HG02840 (cell line): ENCODE results near the gene PNCK.

Experiments used
- ATAC-seq: cut with Tn5 transposase; IDR thresholded peaks from one replicate; pipeline ENCODE4 v1.9.1; 2021; ENCODE audit warnings: mild to moderate bottlenecking, moderate library complexity, moderate number of reproducible peaks; ENCODE audit not compliant: unreplicated experiment, low FRiP score

The PNCK gene

DNA sequence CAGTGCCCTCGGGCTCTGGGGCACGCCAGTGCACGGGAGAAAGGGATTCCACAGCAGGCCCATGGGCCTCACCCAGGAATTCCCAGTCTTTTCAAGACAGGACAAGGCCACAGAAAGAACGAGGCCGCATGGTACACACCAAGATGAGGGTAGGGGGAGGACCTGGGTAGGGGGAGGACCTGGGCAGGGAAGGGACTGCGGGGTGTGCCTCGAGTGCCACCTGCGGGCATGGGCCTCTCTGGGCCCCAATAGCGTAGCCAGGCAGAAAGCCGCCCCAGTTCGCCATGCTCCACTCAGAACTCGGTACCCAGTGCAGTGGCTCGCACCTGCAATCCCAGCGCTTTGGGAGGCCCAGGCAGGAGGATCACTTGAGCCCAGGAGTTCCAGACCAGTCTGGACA, 40.6 kb downstream of the PNCK start:
- no peak for ATAC-seq

DNA sequence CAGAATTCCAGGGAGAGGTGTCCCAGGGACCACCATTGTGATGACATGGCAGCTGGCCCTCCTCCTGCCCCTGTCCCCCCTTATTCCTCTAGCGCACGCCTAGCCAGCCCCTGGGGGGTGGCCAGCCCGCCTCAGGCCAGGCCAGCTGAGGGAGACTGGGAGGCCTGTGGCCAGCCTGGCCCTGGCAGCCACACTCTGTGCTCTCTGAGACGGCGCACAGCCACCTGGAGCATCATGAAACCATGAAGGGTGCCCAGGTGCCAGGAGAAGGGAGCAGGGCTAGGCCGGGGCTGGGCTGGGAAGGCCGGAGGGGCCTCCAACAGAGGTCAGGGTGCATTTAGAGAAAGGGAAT, 41.0 kb downstream of the PNCK start:
- no peak for ATAC-seq

GRCh38 chrX:153631907-153632594, 41.6 kb downstream of the PNCK start:
- ATAC-seq: no peak

GRCh38 chrX:153631346-153631745, 42.3 kb downstream of the PNCK start:
- no peak for ATAC-seq

DNA sequence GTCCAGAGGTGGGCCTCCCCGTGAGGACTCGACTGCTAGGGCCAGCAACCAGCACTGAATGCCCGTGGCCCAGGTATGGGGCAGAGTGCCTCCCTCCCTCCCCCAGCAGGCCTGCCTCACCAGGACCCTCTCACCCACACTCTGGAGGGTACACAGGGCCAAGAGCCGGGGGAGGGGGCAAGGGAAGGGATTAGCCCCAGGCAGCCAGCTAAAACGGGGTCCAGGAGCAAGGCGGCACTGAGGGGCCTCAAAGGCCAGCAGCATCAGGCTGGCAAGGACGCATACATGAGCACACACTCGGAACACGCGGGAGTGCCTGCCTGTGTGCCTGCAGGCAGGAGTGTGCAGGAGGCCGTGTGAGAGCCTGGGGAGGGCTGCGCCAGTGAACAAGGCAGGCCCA, 44.9 kb downstream of the PNCK start:
- no peak for ATAC-seq

DNA sequence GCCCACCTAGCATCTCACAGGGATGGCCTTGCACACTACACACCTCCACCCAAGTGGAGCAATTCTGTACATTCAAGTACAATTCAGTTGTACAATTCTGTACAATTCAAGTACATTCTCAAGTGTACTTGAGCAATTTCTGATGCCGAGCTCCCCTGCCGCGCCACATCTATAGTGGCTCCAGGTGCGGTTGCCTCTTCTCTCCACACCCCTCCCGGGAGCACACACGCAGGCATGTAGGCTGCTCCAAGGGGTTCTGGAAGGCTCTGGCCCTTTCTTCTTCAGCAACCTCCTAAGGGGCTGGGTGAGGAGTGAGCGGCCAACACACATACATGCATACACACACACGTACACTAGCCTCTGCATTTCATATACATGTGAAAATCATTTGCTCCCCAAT, 45.5 kb downstream of the PNCK start:
- no peak for ATAC-seq

DNA sequence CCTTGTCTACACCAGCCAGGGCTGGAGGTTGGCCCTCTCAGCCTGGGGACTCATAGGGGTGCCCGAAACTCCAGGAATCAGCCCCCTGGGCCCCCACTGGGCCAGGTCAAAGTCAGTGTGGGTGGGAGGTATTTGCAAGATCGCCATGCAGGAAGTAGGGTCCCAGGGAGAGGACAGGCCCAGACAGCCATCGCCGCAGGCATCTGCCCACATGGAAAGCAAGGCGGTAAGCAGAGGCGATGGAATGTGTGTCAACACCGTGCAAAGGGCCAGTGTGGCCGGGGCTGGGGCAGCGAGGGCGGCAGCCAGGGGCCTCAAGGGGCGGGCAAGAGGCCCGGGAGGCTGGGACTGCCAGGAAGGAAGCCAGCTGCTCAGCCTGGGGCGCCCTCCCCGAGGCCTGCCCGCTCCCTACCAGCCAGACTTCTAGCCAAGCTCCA, 45.9 kb downstream of the PNCK start:
- ATAC-seq: no peak

DNA sequence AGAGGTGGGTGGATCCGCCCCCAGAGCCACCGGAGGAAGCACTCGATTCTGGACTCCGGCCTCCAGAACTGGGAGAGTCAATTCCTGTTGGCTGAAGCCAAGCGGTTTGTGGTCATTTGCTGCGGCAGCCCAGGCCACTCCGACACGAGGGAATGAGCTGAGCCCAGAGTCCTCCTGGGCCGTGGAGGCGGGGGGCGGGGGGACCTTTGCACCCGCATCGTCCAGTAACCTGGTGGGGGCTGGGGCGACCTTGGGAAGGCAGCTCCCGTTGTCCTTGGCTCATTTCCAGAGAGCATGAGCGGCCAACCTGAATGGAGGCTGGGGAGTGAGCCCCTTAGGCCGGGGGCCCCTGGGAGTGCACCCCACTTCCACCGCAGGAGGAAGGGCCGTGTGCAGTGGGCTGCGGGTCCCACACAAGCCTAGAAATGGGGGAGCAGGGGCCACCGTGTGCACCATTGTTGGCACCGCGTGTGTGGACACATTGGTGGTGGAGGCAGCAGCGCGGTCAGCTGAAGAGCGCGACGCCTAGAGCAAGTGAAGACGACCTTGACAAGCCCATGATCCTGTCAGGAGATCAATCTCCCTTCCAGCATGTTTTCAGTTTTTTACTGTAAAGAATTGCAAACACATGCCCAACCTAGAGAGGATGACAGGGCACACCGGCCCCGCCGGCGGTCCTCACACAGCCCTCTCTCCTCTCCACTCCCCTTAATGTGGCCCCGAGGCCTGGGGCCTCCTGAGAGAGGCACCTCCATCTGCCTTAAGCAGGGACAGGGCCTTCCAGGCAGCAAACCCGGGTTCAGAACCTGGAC, 46.5 kb downstream of the PNCK start:
- no peak for ATAC-seq

DNA sequence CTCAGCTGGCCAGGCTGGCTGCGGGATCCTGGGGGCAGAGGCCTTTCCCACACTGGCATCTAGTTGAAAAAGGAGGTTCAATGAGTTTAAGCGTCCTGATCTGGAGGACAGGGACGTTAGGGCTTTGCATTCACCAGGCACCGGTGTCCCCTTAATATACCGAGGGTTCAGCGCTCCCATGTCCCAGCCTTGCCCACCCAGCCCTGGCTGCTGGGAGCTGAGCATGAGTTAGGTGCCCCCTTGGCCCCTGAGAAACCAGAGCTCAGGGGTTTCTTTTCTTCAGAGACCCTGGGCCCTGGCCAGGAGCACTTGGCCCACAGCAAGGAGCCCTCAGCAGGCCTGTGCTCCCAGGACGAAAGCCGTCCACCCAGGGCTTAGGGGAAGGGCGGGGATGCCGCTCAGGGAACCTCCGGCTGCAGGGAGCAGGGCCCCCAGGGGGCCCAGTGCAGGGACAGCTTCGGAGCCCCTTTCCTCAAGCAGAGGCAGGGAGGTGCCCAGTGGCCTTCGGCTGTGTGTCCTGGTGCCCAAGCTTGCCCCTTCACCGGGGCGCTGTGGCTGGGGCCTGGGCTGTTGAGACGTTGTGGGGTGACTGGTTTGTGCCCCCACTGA, 47.5 kb downstream of the PNCK start:
- ATAC-seq: no peak

DNA sequence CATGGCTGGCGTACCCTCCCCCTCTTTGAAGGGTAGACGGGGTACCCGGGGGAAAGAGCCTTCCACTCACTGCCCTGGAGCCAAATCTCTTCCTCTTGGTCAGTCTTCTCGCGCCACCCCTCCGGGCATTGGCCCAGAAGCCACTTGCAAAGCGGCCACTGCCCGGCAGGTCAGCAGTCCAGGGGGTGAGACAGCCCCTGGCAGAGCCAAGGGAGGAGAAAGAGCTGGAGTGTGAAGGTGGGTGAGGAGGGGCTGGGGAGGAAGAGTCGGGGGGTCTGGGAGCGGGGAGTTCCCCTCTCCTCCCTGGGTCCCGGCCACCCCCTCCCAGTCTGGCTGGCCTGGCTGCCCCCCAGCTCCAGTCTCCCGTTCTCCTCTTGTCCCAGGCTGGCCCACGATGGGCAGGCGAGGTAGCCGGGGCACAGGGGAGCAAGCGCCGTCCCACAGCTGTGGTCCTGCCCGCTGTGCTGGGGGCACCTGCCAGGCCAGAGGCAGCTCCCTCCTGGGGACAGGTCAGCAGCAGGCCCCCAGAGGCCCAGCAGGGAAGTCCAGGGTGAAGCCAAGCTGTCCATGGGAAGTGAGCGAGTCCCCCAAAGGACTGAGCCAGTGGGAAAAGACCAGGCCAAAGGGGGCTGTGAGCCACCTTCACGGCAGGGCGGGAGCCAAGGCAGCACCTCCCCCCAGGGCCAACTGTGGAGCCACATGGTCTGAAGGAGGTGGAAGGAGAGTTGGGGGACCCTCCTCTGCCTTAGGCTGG, 48.2 kb downstream of the PNCK start:
- no peak for ATAC-seq

- ATAC-seq: no peak
Measured at GRCh38 chrX:153624196-153625091, 49.2 kb downstream of the PNCK start.

DNA sequence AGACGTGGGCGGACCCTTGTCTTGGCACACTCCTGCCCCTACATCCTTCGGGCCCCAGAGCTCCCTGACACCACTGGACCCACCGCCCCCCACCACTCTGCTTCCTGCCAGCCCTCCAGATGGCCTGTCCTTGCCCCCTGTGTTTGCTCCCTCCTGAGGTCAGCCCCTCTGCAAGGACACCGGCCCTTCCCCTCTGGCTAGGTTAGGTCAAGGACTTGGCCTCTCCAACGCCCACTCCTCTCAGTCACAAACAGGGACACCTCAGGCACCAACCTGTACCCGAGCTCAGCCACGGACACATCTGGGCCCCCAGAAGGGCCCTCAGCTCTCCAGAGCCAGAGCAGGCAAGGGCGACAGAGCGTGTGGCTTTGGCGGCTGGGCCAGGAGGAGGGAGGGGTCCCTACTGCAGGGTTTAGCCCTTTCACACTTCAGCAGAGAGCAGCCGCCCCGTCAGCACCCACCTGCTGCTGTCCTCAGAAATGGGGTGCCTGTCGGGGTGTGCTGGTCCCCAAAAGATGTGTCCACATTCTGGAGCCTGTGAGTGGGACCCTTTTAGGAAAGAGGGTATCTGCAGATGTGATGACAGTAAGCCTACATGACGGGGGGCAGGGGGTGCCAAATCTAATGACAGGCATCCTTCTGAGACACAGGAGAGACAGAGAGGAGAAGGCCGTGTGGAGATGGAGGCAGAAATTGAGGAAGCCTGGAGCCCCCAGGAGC, 50.1 kb downstream of the PNCK start:
- ATAC-seq: no peak

DNA sequence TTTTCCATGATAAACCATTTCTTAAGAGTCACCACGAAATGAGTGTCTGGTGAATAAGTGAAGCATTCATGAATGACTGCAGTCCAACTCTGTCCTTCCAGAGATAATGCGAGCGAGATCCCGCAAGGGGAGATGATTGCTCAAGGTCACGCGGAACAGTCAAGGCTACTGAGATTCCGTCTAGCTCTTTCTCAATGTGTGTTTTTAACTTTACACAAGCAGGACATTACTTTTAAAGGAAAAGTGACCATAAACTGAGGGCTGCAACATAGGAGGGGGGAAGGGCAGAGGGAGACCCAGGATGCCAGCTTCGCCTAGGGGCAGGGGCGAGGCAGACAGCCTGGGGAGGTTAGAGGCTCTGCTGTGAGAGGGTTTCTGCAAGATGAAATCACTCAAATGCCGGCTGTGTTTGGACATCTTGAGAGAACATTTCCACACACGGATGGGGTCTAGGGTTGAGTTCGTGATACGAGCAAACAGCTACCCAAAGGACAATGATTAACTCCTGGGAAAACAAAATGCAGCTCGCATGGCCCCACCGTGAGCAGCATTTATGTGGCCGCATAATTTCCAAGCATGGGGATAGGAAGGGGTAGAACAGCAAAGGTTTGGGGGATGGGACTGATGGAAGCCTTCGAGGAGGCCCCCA, 50.8 kb downstream of the PNCK start:
- ATAC-seq: no peak

DNA sequence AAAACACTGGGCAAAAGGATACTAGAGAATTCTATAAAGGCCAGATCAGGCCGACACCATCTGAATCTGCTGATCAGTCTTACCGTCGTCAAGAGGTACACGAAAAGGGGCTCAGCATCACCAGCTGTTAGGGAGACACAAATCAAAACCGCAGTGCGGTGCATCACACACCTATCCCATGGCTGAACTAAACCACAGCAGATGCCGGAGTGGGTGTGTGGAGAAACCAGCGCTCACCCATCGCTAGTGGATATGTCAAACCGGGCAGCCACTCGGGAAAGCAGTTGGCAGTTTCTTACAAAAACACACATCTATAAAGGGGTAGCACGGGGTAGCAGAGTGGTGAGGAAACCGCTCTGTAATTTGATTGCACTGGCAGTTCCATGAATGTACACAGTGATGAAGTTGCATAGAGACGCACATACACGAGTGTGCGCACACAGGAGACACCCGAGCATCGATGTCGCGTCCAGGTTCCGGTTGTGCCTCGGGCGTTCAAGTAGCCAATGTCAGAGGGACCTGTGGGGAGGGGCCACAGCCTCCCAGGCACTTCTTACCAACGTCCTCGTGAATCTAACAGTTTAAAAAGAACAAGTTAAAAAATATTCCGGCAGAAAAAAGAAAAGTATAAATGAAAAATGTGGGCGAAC, 51.5 kb downstream of the PNCK start:
- no peak for ATAC-seq

DNA sequence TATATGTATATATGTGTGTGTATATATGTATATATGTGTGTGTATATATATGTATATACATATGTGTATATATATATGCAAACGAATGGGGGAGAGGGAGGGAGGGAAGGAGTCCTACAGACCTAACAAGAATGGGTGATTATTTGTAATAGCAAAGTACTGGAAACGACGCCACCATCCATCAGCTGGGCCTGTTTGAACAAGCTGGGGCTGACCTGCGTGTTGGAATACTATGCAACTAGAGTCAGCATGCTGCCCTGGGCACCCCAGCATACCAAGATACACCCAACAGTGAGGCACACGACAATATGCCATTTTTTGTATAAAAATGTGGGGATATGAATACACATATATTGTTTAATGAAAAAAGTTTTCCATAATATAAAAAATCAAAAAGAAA, 53.0 kb downstream of the PNCK start:
- ATAC-seq: no peak
